Stimulated activated effector memory CD8-positive, alpha-beta T cell treated with anti-CD3 and anti-CD28 coated beads, Interleukin-12 subunit alpha, Interleukin-12 subunit beta, amount 100 ng/mL, for 72 hours (primary cell): ENCODE results near the gene MSX1.

Source experiments
- ATAC-seq: fragments of 150-1000 bp; cut with Tn5 transposase; 2 replicates; pipeline ENCODE4 v1.10.0; 2021
- DNase-seq, 2 donors: peaks; one replicate each; pipeline ENCODE4 v3.0.0; 2021 to 2022; ENCODE audit warnings: low spot score in 2 of 2
- H3K27ac Mint-ChIP-seq: one replicate; pipeline ENCODE4 v1.8.0; 2022; ENCODE audit warnings: mild to moderate bottlenecking, mixed read lengths
- H3K36me3 Mint-ChIP-seq: one replicate; pipeline ENCODE4 v1.8.0; 2022; ENCODE audit warnings: mild to moderate bottlenecking, mixed read lengths
- H3K4me1 Mint-ChIP-seq: one replicate; pipeline ENCODE4 v1.8.0; 2022; ENCODE audit warnings: mixed read lengths
- H3K4me3 Mint-ChIP-seq: one replicate; pipeline ENCODE4 v1.8.0; 2022; ENCODE audit warnings: mild to moderate bottlenecking, mixed read lengths
- H3K9me3 Mint-ChIP-seq: one replicate; pipeline ENCODE4 v1.8.0; 2022; ENCODE audit warnings: mixed read lengths

Gene MSX1

DNA sequence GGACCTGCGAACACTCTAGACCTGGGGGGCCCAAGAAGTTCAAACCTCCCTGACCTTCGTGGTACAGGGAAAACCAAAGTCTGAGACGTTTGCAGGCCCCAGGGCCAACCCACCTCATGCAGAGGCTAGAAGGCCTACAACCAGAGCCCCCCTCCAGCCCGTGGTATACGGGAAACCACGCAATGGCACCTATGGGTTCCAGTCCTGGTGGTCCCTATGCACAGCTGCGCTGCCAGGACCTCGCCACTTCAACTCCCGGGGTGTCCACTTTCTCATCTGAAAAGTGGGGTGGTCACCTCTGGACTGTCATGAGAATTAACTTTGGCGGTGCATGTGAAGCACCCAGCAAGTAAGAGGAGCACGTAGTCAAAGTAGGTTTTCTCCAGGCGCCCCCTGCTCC lies 8.4 kb upstream of the MSX1 start:
- DNase-seq (no peak), ATAC-seq (no peak)
- peaks cover 19% of the 10 kb centered on the region for H3K4me1 Mint-ChIP-seq
- no peak overlapping the region for H3K4me3 Mint-ChIP-seq
- H3K27ac Mint-ChIP-seq, result no peak overlapping the region
- H3K36me3 Mint-ChIP-seq, result peaks cover 5% of the 10 kb centered on the region
- no peaks in the 10 kb centered on the region for H3K9me3 Mint-ChIP-seq

DNA sequence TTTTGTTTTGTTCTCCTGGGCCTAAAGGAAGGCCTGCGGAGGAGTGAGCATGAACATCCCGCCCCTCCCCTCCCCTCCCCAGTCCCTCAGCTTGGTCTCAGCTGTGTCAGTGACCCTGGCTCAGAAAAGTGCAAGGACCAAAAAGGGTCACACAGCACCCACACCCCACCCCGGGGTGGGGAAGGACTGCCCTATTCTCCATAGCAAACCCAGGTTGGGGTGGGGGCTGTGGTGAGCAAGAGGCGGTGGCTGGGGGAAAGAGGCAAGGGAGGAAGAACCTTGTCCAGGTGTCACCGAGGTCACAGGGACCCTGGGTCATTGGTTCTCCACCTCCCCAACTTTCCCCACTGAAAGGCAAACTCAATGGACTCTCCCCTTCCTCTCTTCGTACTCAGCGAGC lies 7.6 kb upstream of the MSX1 start:
- Mint-ChIP-seq H3K4me1 (peaks cover 27% of the 10 kb centered on the region), H3K4me3 (no peak overlapping the region), H3K36me3 (peaks cover 6% of the 10 kb centered on the region), H3K27ac (no peak overlapping the region), H3K9me3 (no peaks in the 10 kb centered on the region)
- DNase-seq, result no peak
- ATAC-seq, result no peak

DNA sequence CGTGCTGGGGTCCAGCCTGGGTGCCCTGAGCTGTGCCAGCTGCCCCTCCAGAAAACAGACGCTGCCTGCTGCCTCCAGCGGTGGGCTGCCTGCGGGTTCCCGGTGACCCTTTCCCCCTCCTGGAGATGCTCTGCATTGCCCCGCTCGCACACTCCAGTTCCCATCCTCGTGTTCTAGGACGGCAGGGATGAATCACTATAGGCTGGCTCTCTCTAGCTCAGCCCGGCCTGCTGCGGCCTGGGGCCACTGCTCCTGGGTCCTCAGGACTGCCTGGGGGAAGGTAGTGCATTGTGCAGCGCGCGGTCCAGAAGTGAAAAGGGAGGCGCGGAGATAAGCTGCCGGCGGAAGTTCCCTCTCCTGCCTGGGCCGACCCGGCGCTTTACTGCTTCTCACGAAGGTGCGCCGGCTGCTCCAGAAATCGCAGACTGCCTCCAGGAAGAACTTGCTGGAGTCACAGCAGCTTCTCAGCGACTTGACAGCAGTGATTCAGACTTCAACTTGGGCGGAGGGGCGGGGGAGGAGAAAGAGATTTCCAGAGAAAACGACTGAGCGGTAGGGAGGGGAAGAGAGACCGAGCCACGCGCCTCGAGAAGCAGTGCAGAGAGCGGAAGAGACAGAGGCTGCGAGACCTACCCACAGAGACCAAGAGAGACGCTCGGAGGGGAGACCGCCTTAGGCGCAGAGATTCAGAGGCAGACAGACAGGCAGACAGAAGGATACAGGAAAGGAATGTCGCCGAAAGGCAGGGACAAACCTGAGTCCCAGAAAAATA lies 6.7 kb upstream of the MSX1 start:
- Mint-ChIP-seq H3K9me3 (no peaks in the 10 kb centered on the region), H3K36me3 (peaks cover 14% of the 10 kb centered on the region), H3K27ac (peak overlapping the region; percentile 62), H3K4me3 (peak overlapping the region; percentile 76), H3K4me1 (peaks cover 34% of the 10 kb centered on the region)
- DNase-seq, result peak in 1 of 2 donors; percentile 56
- peak; percentile 60 for ATAC-seq

DNA sequence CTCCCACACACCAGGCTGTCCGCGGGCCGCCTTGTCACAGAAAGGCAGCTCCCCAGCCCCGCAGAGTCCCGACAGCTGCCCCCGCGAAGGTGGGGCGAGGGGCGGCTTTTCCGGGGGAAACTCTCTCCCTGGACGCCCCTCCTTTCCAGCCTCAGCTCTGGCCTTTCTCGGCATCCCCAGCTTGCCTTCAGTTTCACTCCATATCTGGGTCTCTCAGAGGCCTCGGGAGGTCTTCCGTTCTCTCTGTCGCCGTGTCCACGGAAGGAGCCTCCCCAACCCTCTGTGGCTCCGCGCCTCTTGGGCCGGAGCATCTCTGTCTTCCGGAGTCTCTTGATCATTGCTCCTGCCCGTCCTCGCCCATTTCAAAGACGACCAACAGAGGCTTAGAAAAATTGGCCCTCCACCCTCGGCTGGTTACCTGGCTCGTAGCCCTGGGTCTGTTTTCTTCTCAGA lies 6.1 kb upstream of the MSX1 start:
- H3K27ac Mint-ChIP-seq, result peak overlapping the region; percentile 62
- H3K4me3 Mint-ChIP-seq, result peak overlapping the region; percentile 76

DNA sequence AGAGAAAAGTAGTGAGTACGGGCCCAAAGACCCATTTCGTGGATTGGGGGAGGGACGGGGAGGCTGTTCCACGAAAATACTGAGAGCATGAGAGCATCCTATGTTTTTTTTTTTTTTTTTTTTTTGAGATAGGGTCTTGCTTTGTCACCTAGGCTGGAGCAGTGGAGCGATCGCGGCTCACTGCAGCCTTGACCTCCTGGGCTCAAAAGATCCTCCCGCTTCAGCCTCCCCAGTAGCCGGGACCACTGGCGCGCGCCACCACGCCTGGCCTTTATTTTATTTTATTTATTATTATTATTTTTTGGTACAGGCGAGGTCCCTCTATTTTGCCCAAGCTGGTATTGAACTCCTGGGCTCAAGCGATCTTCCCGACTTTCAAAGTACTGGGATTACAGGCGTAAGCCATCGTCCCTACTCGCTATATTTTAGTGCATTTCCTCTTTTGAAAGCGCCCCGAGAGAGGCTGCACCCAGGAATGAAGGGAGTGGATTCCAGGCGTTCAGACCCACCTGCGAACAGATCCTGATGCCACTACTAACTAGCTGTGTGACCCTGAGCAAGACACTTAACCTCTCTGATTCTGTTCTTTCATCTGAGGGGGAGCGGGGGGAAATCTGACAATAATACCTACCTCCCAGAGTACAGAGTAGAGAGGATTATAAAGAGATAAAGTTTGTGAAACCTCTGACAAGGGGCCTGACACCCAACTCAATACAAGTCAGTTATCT lies 5.4 kb upstream of the MSX1 start:
- Mint-ChIP-seq H3K4me3 (peak overlapping the region; percentile 76), H3K4me1 (peaks cover 39% of the 10 kb centered on the region), H3K9me3 (no peaks in the 10 kb centered on the region), H3K27ac (peak overlapping the region; percentile 62), H3K36me3 (peaks cover 20% of the 10 kb centered on the region)
- no peak for ATAC-seq
- DNase-seq, result no peak

More for the DNA sequence above, 6.1 kb upstream of the MSX1 start:
- H3K4me1 Mint-ChIP-seq, result peaks cover 34% of the 10 kb centered on the region
- no peaks in the 10 kb centered on the region for H3K9me3 Mint-ChIP-seq
- H3K36me3 Mint-ChIP-seq, result peaks cover 20% of the 10 kb centered on the region
- ATAC-seq, result peak; percentile 35
- peak in 1 of 2 donors; percentile 52 for DNase-seq

DNA sequence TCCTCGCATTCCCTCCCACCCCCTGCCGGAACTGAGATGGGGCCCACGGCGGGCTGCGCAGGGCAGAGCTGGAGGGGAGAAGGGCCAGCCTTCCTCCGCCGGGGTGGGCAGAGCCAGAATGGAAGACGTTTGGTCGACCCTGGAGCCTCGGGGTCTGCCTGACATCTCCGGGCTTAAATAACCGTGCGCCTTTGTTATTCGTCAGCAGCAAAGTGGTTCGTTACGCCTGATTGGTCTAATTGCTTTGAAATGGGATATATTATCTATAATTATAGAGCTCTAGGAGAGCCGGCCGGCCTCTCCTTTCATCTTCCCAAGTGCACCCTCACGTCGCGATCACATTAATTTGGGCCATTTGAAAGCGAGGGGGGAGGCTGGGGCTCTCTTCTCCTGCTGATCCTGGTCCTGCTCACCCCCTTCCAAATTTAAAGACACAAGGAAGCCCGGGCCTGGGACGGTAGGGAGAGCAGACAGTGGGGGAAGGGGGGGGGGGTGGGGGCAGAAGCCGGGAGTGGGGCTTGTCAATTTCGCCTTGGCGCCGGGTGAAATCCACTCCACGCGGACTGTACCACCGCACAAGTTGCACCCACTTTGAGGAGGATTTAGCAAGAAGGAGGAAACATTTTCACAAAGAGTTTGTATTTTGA lies 4.7 kb upstream of the MSX1 start:
- ATAC-seq (no peak), DNase-seq (no peak)
- no peak overlapping the region for H3K27ac Mint-ChIP-seq
- H3K36me3 Mint-ChIP-seq, result peaks cover 20% of the 10 kb centered on the region
- H3K9me3 Mint-ChIP-seq, result no peaks in the 10 kb centered on the region
- H3K4me3 Mint-ChIP-seq, result no peak overlapping the region
- peaks cover 42% of the 10 kb centered on the region for H3K4me1 Mint-ChIP-seq

DNA sequence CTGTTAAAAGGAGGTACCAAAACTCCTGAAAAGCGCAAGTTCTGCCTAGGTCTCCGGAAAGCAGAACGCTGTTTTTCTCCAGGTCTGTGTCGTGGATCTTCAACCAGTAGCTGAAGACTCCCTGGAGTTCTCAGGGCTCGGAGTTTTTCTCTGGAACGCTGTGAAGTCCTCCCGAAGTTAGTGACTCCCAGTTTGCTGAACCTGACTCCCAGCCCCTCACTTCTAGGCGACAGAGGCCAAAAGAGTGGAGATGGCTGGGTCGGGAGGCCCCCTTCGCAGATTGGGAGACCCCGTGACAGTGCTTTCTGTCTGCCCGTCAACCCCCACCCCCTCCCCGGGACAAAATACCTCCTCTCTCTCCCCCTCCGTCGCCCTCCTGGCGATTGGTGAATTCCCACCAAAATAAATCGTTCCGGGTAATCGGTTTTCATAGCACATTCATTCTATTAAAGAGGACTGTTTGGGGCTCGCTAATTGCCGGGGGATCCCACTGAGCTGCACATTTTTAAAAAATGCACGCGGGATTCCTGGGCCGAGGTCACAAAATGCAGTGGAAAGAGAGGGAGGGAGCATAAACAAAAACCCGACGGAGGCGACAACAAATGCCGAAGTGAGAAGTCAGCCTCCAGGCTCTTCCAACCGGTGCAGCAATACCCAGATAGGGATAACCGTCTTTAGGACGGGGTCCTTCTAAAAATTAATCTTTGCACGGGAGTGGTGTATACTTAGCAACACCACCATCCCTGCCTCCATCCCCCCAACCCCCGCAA lies 4.0 kb upstream of the MSX1 start:
- Mint-ChIP-seq H3K9me3 (no peaks in the 10 kb centered on the region), H3K4me1 (peaks cover 44% of the 10 kb centered on the region), H3K4me3 (peak overlapping the region; percentile 52), H3K36me3 (peaks cover 20% of the 10 kb centered on the region), H3K27ac (no peak overlapping the region)
- ATAC-seq (no peak), DNase-seq (no peak)

DNA sequence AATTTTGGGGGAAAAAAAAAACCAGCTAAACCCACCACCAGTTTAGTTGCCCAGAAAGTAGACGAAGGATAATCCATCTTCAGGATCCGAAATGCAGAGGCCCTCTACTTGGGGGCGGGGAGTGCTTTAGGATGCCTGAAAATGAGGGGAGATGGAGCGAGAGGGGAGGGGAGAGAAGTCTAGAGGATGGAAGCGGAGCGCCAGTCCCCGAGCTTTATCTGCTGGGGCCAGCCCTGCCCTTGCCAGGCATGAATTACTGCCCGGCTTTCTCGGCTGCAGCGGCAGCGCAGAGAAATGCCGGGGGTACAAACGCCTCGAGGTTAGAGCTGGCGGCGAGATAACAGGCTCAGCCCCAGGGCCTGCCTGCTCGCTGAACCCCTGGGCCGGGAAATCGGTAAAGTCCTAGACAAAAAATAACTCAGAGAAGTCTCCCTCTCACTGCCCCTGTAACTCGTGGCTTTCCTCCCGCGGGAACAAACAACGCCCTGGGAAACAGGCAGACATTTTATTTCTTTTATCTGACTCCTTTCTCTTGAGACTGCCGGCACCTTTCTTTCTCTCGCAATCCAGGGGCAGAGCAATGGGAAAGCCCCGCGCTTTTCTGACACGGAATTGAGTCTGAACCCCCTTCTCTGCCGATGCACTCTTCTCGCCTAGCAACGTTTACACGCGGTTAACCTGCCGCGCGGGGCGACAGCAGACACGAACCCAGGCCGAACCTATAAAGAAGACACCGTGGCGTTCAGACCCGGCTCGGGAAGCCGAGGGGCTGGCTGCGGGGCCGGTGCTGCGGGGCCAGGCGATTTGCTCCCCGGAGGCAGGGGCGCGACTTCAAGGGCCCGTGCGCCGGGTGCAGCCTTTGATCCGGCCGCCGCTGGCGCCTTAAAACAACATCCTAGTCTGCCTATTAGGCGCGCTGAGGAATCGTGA lies 3.1 kb upstream of the MSX1 start:
- peak in 1 of 2 donors; percentile 55 for DNase-seq

DNA sequence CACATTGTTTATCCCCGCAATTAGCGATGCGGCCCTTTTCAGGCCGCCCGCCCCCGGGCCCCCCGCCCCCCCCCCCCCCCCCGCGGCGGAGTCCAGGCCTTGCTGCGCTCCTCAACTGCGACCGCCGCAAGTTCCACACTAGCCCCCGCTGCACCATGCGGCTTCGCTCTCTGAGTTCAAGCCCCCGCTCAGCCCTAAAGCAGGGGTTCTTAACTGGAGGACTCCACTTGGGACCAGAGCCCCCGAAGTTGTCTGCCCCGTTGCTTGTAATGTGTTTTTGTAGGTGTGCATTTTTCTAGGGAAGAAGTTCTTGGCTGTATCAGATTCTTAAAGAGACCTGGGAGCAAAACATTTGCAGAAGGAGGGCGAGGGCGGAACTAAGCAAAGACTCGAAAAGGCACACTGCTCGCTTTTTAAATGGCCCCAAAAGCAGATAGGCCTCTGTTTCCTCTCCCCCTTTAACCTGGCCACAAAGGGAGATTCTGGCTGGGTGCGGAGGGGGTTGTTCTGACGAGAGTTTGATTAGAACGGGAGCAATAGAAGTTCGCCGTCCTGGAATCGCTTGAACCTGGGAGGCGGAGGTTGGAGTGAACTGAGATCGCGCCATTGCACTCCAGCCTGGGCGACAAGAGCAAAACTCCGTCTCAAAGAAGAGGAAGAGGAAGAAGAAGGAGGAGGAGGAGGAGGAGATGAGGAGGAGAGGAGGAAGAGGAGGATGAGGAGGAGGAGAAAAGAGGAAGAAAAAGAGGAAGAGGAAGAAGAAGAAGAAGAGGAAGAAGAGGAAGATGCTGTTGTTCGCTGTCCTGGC lies 2.3 kb upstream of the MSX1 start:
- Mint-ChIP-seq H3K9me3 (no peaks in the 10 kb centered on the region), H3K27ac (peak overlapping the region; percentile 69), H3K36me3 (peaks cover 20% of the 10 kb centered on the region), H3K4me3 (peak overlapping the region; percentile 52), H3K4me1 (peaks cover 58% of the 10 kb centered on the region)
- no peak for ATAC-seq
- no peak for DNase-seq

More for the DNA sequence above, 3.1 kb upstream of the MSX1 start:
- ATAC-seq, result no peak
- Mint-ChIP-seq H3K9me3 (no peaks in the 10 kb centered on the region), H3K4me1 (peaks cover 51% of the 10 kb centered on the region), H3K36me3 (peaks cover 20% of the 10 kb centered on the region), H3K27ac (peak overlapping the region; percentile 69), H3K4me3 (peak overlapping the region; percentile 52)

DNA sequence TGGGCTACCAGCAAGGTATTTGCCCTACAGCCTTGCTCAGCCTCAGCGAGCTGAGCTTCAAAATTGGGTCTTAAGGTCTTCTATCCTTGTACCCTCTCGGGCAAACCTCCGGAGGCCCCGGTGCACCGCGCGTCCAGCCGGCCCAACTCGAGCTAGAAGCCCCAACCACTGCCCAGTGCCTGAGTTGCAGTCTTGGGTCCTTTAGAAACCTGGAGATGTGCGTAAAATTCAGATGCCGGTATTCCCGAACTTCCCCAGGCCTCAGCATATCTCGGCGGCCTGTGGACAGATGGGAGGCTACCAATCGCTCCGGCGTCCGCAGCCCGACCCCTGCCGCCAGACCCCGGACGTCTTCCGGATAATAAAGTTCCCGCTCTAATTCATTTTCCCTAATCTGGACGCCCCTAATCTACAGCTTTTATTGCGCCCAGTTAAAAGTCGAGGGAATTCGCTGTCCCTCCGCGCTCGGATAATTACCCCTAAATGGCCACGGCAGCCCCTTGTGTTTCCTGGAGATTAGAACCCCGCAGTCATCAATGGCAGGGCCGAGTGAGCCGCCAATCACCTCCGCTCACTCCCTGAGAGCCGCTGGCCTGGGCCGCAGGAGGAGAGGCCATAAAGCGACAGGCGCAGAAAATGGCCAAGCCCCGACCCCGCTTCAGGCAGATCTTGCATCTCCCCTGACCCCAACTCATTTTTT lies 1.5 kb upstream of the MSX1 start:
- Mint-ChIP-seq H3K27ac (no peak overlapping the region), H3K4me1 (peaks cover 54% of the 10 kb centered on the region), H3K9me3 (no peaks in the 10 kb centered on the region), H3K36me3 (peaks cover 20% of the 10 kb centered on the region), H3K4me3 (no peak overlapping the region)
- ATAC-seq (no peak), DNase-seq (no peak)

DNA sequence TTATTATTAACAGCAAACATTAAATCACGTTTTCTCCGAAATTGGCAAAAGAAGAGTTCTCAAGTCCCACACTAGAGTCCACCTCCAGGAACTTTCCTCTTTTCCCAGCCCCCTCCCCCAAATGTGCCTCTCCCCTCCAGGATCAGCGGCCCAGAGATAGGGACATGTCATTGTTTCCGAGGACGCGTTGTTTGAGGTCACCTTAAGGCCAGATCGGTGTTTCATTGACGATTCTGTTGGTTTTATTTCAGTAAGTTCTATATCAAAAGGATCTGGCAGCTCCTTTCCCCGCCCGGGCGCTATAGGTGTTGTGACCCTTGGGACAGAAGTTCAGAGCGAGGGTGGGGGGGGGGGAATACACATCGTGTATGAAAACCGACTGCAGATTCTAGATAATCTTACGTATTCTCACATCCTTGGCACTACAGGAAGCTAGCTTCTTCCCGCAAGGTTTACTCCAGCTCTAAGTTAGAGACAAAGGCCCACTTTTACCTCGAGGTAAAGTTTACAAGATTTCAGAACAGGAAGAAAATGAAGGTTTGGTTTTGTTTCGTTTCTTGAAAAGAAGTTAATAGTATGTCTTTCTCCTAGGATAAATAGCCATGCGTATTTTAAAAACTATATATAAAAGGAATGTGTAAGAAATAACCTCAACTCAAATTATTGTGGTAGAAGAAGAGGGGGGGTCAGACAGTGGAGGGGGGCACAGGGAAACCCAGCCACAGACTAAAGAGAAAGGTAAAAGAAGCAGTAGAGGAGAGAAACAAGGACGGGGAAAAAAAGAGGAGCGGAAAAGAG lies 739 bp upstream of the MSX1 start:
- Mint-ChIP-seq H3K4me3 (peak overlapping the region; percentile 64), H3K36me3 (peaks cover 26% of the 10 kb centered on the region)

DNA sequence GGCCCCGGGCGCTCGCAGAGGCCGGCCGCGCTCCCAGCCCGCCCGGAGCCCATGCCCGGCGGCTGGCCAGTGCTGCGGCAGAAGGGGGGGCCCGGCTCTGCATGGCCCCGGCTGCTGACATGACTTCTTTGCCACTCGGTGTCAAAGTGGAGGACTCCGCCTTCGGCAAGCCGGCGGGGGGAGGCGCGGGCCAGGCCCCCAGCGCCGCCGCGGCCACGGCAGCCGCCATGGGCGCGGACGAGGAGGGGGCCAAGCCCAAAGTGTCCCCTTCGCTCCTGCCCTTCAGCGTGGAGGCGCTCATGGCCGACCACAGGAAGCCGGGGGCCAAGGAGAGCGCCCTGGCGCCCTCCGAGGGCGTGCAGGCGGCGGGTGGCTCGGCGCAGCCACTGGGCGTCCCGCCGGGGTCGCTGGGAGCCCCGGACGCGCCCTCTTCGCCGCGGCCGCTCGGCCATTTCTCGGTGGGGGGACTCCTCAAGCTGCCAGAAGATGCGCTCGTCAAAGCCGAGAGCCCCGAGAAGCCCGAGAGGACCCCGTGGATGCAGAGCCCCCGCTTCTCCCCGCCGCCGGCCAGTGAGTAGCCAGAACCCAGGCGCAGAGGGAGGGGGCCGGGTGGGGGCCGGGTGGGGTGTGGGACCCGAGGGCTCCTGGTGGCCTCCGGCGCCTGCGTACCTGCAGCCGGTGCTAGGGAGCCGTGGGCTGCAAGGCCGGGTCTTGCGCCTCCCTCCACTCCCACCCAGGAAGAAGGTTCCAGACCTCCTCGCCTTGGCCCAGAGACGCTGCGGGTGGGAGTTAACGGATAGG lies 534 bp downstream of the MSX1 start:
- peak; percentile 29 for ATAC-seq
- DNase-seq, result peak in 1 of 2 donors; percentile 54
- H3K9me3 Mint-ChIP-seq, result no peaks in the 10 kb centered on the region
- no peak overlapping the region for H3K27ac Mint-ChIP-seq
- peaks cover 26% of the 10 kb centered on the region for H3K36me3 Mint-ChIP-seq
- peaks cover 45% of the 10 kb centered on the region for H3K4me1 Mint-ChIP-seq
- H3K4me3 Mint-ChIP-seq, result peak overlapping the region; percentile 73

More for the DNA sequence above, 739 bp upstream of the MSX1 start:
- ATAC-seq (no peak), DNase-seq (no peak)
- Mint-ChIP-seq H3K4me1 (peaks cover 46% of the 10 kb centered on the region), H3K9me3 (no peaks in the 10 kb centered on the region), H3K27ac (no peak overlapping the region)
